ENCODE results near the gene HADHA.

The HADHA gene

DNA sequence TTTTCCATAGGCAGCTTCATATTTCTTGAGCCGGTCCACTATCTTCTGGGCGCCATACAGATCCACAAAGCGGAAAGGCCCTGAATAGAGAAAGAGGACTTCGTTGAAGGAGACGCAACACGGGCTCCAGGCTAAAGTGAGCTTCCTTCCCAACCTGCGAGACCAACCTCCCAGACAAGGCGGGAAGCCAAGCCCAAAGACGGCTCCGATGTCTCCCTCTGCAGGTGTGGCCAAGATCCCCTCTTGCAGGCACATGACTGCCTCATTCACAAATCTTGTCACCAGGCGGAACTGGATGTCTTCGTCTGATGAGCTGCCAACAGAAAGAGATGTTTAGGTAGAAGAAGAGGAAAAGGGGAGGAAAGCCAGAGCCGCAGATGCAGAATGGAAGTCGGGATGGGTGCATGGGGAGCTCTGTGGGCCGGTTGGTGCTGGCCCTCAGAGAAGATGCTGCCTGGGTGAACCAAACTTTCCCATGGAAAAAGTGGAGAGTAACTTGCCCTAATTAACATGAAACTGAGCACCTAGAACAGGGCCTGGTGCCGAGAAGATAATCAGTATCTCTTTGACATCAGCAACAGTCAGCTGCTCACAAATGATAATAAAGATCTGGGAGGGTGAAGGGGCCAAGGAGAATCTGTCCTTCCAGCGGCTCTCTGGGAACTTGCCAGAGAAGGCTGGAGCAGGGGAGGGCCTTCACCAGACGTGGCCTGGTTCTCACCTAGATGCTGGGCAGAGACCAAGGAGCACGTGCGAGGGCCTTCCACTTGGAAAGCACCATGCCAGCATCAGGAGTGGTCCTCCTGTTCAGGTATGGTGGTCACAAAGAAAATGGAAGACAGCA lies 52.9 kb downstream of the HADHA start:
- DNase-seq (ENCODE audit: low read depth): no peak

GRCh38 chr2:26190369-26190768 lies 54.1 kb downstream of the HADHA start:
- no peak for DNase-seq (ENCODE audit: low read depth)

DNA sequence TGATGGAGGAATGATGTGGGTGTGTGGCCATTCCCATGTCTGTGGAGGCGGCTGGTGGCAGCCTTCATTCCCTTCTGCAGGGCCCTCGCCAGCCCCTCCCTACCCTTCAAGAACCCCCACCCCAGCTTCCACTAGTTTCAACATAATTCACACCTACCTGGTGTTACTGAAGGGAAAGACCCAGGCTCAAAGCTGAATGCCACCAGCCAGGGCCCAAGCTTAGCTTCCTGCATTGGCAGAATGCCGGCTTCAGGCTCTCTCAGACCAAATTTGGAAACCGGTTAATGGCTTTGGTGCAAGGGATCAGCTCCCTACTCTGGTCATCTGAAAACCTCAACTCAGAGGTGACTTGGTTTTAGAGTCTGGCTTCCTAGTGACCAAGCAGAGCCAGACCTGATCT lies 54.7 kb downstream of the HADHA start:
- DNase-seq (ENCODE audit: low read depth): no peak

GRCh38 chr2:26189123-26189522 lies 55.3 kb downstream of the HADHA start:
- no peak for DNase-seq (ENCODE audit: low read depth)

DNA sequence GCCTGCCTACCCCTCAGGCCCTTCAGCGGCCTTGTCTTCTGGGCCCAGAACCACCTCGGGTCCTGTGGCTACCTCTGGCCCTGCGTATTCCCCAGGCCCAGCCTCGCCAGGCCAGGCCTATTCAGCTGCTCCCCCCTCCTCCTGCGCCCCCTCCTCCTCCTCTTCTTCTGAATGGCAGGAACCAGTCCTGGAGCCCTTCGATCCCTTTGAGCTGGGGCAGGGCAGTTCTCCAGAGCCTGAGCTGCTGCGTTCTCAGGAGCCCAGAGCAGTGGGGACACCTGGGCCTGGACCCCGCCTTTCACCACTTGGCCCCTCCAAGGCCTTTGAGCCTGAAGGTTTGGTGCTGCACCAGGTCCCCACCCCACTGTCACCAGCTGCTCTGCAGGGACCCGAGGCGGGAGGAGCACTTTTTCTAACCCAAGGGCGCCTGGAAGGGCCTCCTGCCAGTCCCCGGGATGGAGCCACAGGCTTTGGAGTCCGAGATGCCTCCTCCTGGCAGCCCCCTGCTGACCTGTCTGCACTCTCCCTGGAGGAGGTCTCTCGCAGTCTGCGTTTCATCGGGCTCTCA lies 56.8 kb downstream of the HADHA start:
- no peak for DNase-seq (ENCODE audit: low read depth)

- DNase-seq (ENCODE audit: low read depth): no peak
Measured at GRCh38 chr2:26187114-26187513, 57.3 kb downstream of the HADHA start.

DNA sequence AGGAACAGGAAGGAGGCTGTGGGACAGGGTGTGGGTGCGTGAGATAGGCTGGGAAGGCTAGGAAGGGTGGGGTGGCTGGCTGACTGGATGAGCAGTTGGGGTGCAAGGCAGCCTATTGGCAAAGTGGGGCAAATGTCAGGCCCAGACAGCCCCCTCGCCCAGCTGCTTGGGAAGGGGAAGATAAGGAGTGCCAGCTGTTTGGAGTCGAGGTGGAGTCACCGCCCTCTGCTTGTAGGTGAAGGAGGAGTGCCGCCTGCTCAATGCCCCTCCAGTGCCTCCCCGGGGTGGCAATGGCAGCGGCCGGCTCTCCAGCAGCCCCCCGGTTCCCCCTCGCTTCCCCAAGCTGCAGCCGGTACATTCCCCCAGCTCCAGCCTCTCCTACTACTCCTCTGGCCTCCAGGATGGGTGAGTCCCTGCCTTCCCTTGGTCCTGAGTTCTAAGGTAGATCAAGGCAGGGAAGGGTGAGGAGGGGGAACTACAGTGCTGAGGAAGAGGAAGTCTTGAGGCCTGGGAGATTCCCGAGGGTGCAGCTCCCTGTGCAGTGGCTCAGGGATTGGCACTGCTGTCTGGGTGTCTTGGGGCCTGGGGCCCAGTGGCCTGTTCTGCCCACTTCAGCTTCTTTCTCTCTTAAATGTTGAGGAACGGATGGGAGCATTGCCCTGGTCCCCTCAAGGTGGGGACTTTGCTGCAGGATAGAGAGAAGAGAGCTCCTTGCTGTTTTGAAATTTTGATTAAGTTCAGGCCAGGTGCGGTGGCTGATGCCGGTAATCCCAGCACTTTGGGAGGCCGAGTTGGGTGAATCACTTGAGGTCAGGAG lies 58.3 kb downstream of the HADHA start:
- DNase-seq (ENCODE audit: low read depth): no peak

GRCh38 chr2:26185304-26185928 lies 59.0 kb downstream of the HADHA start:
- DNase-seq (ENCODE audit: low read depth): no peak

DNA sequence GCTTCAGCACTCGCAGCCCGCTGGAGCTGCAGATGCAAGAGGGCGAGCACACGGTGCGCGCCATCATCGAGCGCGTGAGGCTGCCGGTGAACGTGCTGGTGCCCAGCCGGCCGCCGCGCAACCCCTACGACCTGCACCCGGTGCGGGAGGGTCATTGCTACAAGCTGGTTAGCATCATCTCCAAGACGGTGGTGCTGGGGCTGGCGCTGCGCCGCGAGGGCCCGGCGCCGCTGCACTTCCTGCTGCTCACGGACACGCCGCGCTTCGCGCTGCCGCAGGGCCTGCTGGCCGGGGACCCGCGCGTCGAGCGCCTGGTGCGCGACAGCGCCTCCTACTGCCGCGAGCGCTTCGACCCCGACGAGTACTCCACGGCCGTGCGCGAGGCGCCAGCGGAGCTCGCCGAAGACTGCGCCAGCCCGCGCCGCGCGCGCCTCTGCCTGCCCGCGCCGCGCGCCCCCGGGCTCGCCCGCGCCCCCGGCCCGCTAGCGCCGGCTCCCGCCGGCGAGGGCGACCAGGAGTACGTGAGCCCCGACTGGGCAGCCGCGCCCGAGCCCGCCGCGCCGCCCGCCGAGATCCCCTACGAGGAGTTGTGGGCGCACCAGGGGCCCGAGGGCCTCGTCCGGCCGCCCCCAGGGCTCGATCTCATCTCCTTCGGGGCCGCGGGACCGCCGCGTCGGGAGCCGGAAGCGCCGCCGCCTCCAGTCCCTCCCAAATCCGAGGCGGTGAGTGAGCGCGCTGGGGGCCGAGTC lies 59.7 kb downstream of the HADHA start:
- DNase-seq (ENCODE audit: low read depth): peak; percentile 73

GRCh38 chr2:26184121-26184520 lies 60.3 kb downstream of the HADHA start:
- DNase-seq (ENCODE audit: low read depth): no peak

DNA sequence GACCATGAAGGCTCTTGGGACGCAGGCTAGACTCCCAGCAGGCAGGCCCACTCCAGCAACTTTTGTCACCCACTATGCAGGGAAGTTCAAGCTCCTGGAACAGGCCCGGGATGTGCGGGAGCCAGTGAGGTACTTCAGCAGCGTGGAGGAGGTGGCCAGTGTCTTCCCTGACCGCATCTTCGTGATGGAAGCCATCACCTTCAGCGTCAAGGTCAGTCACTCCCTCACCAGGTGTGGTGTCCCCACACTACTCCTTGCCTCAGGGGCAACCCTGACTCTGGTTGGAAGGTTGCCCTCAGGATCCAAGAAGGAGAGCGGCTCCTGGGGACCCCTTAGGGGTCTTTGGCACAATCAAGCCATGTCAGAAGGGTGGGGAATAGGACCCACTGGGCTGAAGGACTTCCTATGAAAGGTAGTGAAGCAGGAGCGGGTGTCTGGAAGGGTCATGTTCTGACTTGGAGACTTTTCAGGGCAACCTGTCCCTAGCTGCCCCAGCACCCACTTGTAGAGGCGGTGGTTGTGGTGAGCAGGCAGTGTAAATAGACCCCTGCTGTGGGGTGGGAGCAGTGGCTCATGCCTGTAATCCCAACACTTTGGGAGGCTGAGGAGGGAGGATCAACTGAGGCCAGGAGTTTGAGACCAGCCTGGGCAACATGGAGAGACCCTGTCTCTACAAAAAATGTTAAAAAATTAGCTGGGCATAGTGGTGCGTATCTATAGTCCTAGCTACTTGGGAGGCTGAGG lies 61.4 kb downstream of the HADHA start:
- no peak for DNase-seq (ENCODE audit: low read depth)

- no peak for DNase-seq (ENCODE audit: low read depth)
Measured at GRCh38 chr2:26182441-26182840, 62.0 kb downstream of the HADHA start.

- DNase-seq (ENCODE audit: low read depth): no peak
Measured at GRCh38 chr2:26179446-26179913, 65.0 kb downstream of the HADHA start.

DNA sequence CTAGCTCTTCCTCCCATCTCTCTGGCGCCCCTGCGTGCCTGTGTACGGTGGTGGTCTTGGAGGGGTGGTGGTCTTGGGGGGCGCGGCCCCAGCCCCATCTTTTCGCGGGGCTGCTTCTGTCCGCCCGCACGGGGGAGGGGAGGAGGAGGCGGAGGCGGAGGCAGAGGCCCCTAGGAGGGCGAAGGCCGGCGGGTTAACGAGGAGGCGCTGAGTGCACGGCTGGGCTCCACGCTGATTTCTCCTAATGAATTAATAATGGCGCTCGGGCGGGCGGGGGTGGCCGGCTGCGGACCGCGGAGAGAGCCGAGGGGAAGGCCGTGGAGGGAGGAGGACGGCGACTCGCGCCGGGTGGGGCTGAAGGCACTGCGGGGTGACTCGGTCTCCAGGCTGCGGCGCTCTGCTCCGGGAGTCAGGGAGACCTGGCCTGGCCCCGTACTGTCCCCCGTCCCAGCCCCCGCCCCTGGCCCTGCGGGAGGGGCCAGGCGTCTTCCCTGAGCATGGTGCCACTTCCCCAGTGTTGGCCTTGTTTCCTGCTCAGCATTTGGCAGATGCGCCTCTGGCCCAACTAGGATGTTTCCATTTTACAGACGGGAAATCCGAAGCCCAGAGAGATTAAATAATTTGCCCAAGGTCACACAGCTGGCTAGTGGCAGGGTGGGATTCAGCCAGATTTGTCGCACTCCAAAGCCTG lies 65.5 kb downstream of the HADHA start:
- no peak for DNase-seq (ENCODE audit: low read depth)

DNA sequence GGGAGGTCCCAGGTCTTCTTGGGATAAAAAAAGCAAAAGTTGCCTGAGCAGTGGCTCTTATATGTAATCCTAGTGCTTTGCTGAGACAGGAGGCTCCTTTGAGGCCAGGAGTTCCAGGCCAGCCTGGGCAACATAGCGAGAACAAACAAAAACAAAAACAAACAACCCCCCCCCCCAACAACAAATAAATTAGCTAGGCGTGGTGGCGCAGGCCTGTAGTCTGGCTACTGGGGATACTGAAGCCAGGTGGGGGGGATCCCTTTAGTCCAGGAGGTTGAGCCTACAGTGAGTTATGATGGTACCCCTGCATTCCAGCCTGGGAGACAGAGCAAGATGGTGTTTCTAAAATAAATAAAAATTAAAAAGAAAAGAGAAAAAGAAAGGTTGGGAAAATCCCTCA lies 66.2 kb downstream of the HADHA start:
- no peak for DNase-seq (ENCODE audit: low read depth)

DNA sequence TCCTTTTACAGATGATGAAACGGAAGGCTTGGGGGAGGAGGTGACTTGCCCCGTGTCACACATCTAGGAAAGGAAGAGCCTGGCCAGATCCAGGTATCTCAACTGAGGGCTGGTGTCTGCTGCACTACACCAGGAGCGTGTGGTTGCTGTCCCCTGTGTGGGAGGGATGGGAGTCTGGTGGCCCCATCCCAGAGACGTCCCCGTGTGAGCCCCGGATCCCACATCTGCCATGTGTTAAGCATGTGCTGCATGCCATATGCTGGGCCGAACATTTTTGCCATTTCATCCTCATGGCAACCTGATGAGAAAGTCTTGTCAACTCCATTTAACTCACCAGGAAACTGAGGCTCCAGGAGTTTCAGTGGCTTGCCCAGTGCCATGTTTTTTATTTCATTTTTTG lies 67.3 kb downstream of the HADHA start:
- DNase-seq (ENCODE audit: low read depth): no peak

- DNase-seq (ENCODE audit: low read depth): no peak
Measured at GRCh38 chr2:26176279-26176615, 68.2 kb downstream of the HADHA start.

DNA sequence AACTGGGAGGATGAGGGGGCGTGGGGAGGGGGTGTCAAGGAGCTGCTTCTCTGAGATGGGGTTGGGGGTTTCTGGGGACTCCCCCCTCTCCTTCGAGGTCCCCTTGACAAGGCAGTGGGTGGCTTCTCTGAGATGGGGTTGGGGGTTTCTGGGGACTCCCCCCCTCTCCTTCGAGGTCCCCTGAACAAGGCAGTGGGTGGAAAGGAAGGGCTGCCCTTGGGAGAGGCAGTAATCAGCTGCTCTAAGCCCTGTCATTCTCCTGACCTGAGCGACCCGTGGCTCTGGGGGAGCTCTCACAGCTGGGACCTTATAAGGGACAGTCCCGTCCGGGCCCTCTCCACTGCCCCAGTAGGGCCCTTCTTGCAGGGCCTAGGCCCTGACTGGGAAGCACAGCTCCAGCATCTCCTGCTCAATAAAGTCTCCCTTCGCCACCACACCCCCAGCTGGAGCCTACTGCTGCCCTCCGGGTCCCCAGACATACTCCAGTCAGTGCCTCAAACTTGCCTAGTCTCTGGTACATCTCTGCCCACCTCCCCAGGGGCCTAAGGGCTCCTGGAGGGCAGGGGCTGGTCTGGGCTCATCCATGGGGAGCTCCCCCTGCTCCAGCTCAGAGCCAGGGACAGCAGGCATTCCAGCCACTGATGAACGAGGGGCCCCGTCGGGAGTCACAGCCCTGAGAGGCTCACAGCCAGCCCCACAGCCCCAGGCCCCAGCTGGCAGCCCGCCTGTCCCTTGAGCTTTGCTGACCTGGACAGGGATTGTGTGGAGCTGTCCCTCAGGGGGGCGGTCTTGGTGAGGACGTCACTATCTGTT lies 68.8 kb downstream of the HADHA start:
- DNase-seq (ENCODE audit: low read depth): no peak

GRCh38 chr2:26174691-26175465 lies 69.6 kb downstream of the HADHA start:
- DNase-seq (ENCODE audit: low read depth): no peak

Measured in stimulated activated CD8-positive, alpha-beta memory T cell treated with anti-CD3 and anti-CD28 coated beads, Interleukin-4, amount 100 ng/mL, for 24 hours (primary cell).